Subcutaneous abdominal adipose tissue (tissue), 5 donors: ENCODE results near the gene GREB1L.

ENCODE experiments used
- H3K27ac ChIP-seq: one replicate; pipeline ENCODE4 v1.7.0; 2013; ENCODE audit warnings: low read depth, mild to moderate bottlenecking, inconsistent platforms, low read length, moderate library complexity
- H3K27me3 ChIP-seq, 5 donors: one replicate each; pipeline ENCODE4 v1.7.0; 2013; ENCODE audit warnings: low read length in 5 of 5, inconsistent platforms in 1 of 5; ENCODE audit not compliant: control insufficient read depth in 5 of 5, insufficient read depth in 4 of 5
- H3K36me3 ChIP-seq, 5 donors: one replicate each; pipeline ENCODE4 v1.7.0; 2013; ENCODE audit warnings: low read length in 5 of 5; ENCODE audit not compliant: control insufficient read depth in 5 of 5, insufficient read depth in 5 of 5
- H3K4me1 ChIP-seq, 5 donors: one replicate each; pipeline ENCODE4 v1.7.0; 2013; ENCODE audit warnings: low read length in 5 of 5, mild to moderate bottlenecking in 3 of 5, moderate library complexity in 1 of 5; ENCODE audit not compliant: control insufficient read depth in 5 of 5, insufficient read depth in 5 of 5
- H3K4me3 ChIP-seq, 5 donors: one replicate each; pipeline ENCODE4 v1.7.0; 2013; ENCODE audit warnings: low read length in 5 of 5, low read depth in 1 of 5
- H3K9ac ChIP-seq, 5 donors: one replicate each; pipeline ENCODE4 v1.7.0; 2013; ENCODE audit warnings: low read length in 5 of 5, mild to moderate bottlenecking in 4 of 5, moderate library complexity in 3 of 5
- H3K9me3 ChIP-seq, 5 donors: one replicate each; pipeline ENCODE4 v1.7.0; 2013; ENCODE audit warnings: low read length in 5 of 5; ENCODE audit not compliant: control insufficient read depth in 5 of 5
- donor health status: healthy.
- donor health status: healthy.
- donor health status: healthy.
- donor health status: healthy.
- donor health status: healthy.

GREB1L gene

DNA sequence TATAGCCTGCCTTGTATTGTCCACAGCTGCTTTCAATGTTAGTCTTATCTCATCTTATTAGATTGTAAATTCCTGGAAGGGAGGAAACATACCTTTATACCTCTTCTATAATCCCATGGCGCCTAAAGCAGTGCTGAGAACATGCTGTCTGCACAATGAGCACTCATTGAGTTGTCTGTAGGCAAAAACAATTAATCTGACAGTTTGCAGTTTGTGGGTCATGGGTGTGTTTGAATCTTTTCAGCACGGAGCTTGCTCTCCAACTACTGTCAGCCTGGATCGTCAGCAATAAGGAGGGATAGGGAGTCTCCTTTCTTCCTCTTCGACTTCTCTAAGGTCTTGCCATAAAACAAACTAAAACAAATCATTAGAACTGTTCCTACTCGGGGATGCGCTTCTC, 26.5 kb upstream of the GREB1L start:
- H3K36me3 ChIP-seq = no peaks in the 10 kb centered on the region
- no peak overlapping the region for H3K9ac ChIP-seq
- no peaks in the 10 kb centered on the region for H3K9me3 ChIP-seq
- no peaks in the 10 kb centered on the region for H3K4me1 ChIP-seq
- no peaks in the 10 kb centered on the region for H3K27me3 ChIP-seq
- H3K4me3 ChIP-seq = no peak overlapping the region
- no peak overlapping the region for H3K27ac ChIP-seq

DNA sequence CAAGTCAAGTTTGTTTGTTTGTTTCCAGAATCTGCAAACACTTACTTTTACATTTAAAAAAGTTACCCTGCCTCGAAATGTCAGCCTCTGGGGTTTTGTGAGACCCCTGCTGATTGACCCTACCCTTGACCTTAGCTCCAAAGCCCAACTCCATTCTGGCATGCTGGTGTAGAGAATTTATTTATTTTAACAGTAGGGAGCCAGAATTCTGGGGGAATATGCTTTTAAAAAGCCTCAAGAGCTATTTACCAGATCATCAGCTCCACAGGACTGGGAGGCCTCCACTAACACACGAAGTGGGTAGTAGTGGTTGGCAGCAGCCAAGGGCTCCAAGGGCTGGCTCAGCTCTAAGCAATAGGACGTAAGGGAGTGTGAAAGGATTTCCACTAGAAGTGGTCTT, 23.2 kb upstream of the GREB1L start:
- Histone ChIP-seq H3K9me3 (no peaks in the 10 kb centered on the region), H3K27ac (no peak overlapping the region)

GRCh38 chr18:21230436-21230835, 11.6 kb upstream of the GREB1L start:
- H3K36me3 ChIP-seq = no peaks in the 10 kb centered on the region
- peaks cover 0 to 4% (median 0%) of the 10 kb centered on the region in 5 donors for H3K4me1 ChIP-seq
- H3K4me3 ChIP-seq = no peak overlapping the region
- no peaks in the 10 kb centered on the region for H3K27me3 ChIP-seq
- no peaks in the 10 kb centered on the region for H3K9me3 ChIP-seq
- H3K9ac ChIP-seq = no peak overlapping the region
- no peak overlapping the region for H3K27ac ChIP-seq

More for the DNA sequence above, 23.2 kb upstream of the GREB1L start:
- H3K4me1 ChIP-seq = no peaks in the 10 kb centered on the region
- H3K4me3 ChIP-seq = no peak overlapping the region
- H3K9ac ChIP-seq = no peak overlapping the region
- no peaks in the 10 kb centered on the region for H3K36me3 ChIP-seq
- no peaks in the 10 kb centered on the region for H3K27me3 ChIP-seq

GRCh38 chr18:21241301-21242048, 557 bp upstream of the GREB1L start:
- H3K4me3 ChIP-seq = peak overlapping the region; percentile 44 to 69 (median 57)
- H3K36me3 ChIP-seq = no peaks in the 10 kb centered on the region
- peak overlapping the region in 1 of 5 donors; percentile 64 for H3K9ac ChIP-seq
- peaks cover 0 to 24% (median 21%) of the 10 kb centered on the region in 5 donors for H3K4me1 ChIP-seq
- H3K27ac ChIP-seq = no peak overlapping the region
- peaks cover 0 to 10% (median 6%) of the 10 kb centered on the region in 5 donors for H3K27me3 ChIP-seq
- H3K9me3 ChIP-seq = no peaks in the 10 kb centered on the region

- Histone ChIP-seq H3K9me3 (no peaks in the 10 kb centered on the region), H3K4me3 (peak overlapping the region; percentile 66 to 88 (median 77)), H3K27me3 (peaks cover 0 to 12% (median 6%) of the 10 kb centered on the region in 5 donors), H3K36me3 (no peaks in the 10 kb centered on the region), H3K4me1 (peaks cover 0 to 24% (median 21%) of the 10 kb centered on the region in 5 donors), H3K9ac (peak overlapping the region in 1 of 5 donors; percentile 49), H3K27ac (peak overlapping the region; percentile 23)
Observed at GRCh38 chr18:21242780-21243401, 859 bp downstream of the GREB1L start.

DNA sequence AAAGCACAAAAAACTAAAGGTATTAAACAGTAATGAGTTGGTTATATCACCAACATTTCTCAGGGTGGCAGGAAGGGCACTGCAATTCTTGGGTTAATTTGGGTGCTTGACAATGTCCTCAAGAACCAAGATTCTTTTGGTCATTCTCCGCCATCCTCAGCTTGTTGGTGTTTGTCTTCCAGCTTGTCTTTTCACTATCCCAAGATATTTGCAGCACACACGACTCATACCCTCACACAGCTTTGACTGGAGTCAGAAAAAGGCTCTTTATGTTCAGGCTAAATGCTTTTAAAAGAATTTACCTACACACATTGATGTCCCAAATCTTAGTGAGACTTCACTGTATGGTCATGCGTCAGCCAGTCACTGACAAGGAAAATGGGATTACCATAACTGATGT, 12.5 kb downstream of the GREB1L start:
- Histone ChIP-seq H3K27me3 (no peaks in the 10 kb centered on the region), H3K36me3 (no peaks in the 10 kb centered on the region), H3K9me3 (no peaks in the 10 kb centered on the region), H3K9ac (no peak overlapping the region), H3K4me3 (no peak overlapping the region), H3K4me1 (no peaks in the 10 kb centered on the region), H3K27ac (no peak overlapping the region)

DNA sequence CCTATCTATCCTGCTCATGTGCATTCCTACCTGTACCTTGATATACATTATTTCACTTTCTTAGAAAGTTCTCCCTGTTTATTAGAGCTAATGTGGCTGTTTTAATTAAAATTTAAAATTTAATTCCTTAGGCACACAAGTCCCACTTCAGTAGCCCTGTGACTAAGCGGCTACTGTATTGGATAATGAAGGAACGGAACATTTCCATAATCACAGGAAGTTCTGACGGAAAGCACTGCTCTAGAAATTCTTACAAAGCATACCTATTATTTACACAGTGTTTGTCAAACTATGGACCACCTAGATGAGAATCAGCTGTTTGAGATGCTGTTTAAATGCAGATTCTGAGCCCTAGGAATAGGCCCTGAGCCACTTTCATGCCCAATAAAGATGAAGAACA, 13.2 kb downstream of the GREB1L start:
- Histone ChIP-seq H3K4me3 (no peak overlapping the region), H3K9ac (no peak overlapping the region), H3K27ac (no peak overlapping the region), H3K9me3 (no peaks in the 10 kb centered on the region), H3K36me3 (no peaks in the 10 kb centered on the region), H3K4me1 (no peaks in the 10 kb centered on the region), H3K27me3 (no peaks in the 10 kb centered on the region)

DNA sequence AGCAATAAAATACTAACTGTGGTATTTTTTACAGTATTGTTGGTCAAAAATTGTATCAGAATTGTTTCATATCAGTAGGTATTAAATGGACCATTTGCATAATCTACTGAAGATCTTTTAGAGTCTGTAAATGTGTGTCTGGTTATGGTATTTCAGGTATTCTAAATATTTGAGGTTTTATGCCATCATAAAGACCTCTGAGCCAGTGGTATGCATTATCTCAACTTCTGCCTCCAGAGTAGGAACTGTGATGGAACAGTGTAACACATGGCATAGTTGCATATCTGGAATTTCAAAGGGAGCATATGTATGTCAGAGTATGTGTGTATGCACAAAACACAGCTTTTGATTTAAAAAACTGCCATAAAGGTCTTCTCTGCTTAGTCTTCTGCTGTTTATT, 15.4 kb downstream of the GREB1L start:
- Histone ChIP-seq H3K4me1 (peaks cover 0 to 2% (median 0%) of the 10 kb centered on the region in 5 donors), H3K36me3 (no peaks in the 10 kb centered on the region), H3K4me3 (no peak overlapping the region), H3K9me3 (no peaks in the 10 kb centered on the region), H3K9ac (no peak overlapping the region), H3K27me3 (no peaks in the 10 kb centered on the region), H3K27ac (no peak overlapping the region)

DNA sequence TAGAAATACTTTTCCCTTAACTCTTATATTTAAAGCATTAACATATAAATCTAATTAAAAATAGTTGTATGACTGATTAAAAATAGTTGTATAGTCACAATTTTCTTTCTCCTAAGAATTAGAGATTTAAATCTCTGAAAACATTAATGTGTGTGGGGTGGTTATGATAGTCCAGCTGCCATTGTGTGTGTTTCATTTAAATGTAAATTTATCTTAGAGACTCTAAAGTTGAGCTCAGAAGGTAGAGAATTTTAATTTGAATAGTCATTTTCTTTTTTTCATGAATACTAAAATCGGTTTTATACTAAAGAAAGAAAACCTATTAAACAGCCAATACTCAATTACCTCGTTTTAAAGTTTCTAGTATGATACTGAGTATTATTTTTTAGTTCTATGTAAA, 18.6 kb downstream of the GREB1L start:
- Histone ChIP-seq H3K27ac (no peak overlapping the region), H3K9ac (no peak overlapping the region), H3K4me3 (no peak overlapping the region), H3K4me1 (peaks cover 0 to 4% (median 0%) of the 10 kb centered on the region in 5 donors), H3K9me3 (no peaks in the 10 kb centered on the region), H3K36me3 (no peaks in the 10 kb centered on the region), H3K27me3 (no peaks in the 10 kb centered on the region)

GRCh38 chr18:21261352-21261751, 19.3 kb downstream of the GREB1L start:
- H3K36me3 ChIP-seq = no peaks in the 10 kb centered on the region
- no peaks in the 10 kb centered on the region for H3K9me3 ChIP-seq
- no peaks in the 10 kb centered on the region for H3K27me3 ChIP-seq
- H3K4me1 ChIP-seq = peaks cover 0 to 4% (median 0%) of the 10 kb centered on the region in 5 donors
- no peak overlapping the region for H3K9ac ChIP-seq
- H3K4me3 ChIP-seq = no peak overlapping the region
- H3K27ac ChIP-seq = no peak overlapping the region
